SK-N-SH (cell line): ENCODE data around the gene KLK5.
"Not testable (repeated sequence)": the region's sequence is repeated elsewhere in the genome, so short reads cannot be mapped to it uniquely, and the experiment has no call there.

Experiments used
- ELF1 ChIP-seq: IDR thresholded peaks from 2 replicates; pipeline ENCODE4 v1.4.0; 2012
- MXI1 ChIP-seq: IDR thresholded peaks from 2 replicates; pipeline ENCODE4 v1.6.1; 2012; ENCODE audit warnings: mild to moderate bottlenecking, low read depth, low read length, improper control_type of control experiment
- TF ChIP-seq, protein P1 (sequence below): fragments of 200-600 bp; sonication (generic); IDR thresholded peaks from 2 replicates; pipeline ENCODE4 v1.6.1; 2017; ENCODE audit warnings: antibody characterized with exemption, mild to moderate bottlenecking, moderate library complexity
- TF ChIP-seq, protein P2 (sequence below): IDR thresholded peaks from 2 replicates; pipeline ENCODE4 v1.4.0; 2012; ENCODE audit warnings: low read depth, borderline replicate concordance
- TF ChIP-seq, protein P3 (sequence below): IDR thresholded peaks from 2 replicates; pipeline ENCODE4 v1.4.0; 2012; ENCODE audit warnings: low read depth
- TF ChIP-seq, protein P4 (sequence below): IDR thresholded peaks from 2 replicates; pipeline ENCODE4 v1.6.1; 2012; ENCODE audit warnings: mild to moderate bottlenecking, low read depth, low read length, moderate library complexity

DNA sequence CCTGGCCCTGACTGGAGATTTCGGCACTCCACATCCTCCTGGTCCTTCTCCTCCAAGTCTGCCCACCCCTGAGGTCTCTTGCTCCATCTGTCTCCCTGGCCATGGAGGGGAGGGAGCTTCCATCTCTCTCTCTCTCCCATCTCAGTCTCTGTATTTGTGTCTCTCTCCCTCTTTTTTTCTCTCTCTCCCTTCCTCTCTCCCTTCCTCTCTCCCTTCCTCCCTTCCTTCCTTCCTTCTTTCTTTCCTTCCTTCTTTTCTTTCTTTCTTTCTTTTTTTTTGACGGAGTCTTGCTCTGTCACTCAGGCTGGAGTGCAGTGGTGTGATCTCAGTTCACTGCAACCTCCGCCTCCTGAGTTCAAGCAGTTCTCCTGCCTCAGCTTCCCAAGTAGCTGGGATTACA lies 17.0 kb upstream of the KLK5 start:
- TF ChIP-seq, protein P1, sequence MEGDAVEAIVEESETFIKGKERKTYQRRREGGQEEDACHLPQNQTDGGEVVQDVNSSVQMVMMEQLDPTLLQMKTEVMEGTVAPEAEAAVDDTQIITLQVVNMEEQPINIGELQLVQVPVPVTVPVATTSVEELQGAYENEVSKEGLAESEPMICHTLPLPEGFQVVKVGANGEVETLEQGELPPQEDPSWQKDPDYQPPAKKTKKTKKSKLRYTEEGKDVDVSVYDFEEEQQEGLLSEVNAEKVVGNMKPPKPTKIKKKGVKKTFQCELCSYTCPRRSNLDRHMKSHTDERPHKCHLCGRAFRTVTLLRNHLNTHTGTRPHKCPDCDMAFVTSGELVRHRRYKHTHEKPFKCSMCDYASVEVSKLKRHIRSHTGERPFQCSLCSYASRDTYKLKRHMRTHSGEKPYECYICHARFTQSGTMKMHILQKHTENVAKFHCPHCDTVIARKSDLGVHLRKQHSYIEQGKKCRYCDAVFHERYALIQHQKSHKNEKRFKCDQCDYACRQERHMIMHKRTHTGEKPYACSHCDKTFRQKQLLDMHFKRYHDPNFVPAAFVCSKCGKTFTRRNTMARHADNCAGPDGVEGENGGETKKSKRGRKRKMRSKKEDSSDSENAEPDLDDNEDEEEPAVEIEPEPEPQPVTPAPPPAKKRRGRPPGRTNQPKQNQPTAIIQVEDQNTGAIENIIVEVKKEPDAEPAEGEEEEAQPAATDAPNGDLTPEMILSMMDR: not testable (repeated sequence)
- not testable (repeated sequence) for TF ChIP-seq ELF1, MXI1
- TF ChIP-seq, protein P2, sequence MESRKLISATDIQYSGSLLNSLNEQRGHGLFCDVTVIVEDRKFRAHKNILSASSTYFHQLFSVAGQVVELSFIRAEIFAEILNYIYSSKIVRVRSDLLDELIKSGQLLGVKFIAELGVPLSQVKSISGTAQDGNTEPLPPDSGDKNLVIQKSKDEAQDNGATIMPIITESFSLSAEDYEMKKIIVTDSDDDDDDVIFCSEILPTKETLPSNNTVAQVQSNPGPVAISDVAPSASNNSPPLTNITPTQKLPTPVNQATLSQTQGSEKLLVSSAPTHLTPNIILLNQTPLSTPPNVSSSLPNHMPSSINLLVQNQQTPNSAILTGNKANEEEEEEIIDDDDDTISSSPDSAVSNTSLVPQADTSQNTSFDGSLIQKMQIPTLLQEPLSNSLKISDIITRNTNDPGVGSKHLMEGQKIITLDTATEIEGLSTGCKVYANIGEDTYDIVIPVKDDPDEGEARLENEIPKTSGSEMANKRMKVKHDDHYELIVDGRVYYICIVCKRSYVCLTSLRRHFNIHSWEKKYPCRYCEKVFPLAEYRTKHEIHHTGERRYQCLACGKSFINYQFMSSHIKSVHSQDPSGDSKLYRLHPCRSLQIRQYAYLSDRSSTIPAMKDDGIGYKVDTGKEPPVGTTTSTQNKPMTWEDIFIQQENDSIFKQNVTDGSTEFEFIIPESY: not testable (repeated sequence)
- TF ChIP-seq, protein P3, sequence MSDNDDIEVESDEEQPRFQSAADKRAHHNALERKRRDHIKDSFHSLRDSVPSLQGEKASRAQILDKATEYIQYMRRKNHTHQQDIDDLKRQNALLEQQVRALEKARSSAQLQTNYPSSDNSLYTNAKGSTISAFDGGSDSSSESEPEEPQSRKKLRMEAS: not testable (repeated sequence)
- TF ChIP-seq, protein P4, sequence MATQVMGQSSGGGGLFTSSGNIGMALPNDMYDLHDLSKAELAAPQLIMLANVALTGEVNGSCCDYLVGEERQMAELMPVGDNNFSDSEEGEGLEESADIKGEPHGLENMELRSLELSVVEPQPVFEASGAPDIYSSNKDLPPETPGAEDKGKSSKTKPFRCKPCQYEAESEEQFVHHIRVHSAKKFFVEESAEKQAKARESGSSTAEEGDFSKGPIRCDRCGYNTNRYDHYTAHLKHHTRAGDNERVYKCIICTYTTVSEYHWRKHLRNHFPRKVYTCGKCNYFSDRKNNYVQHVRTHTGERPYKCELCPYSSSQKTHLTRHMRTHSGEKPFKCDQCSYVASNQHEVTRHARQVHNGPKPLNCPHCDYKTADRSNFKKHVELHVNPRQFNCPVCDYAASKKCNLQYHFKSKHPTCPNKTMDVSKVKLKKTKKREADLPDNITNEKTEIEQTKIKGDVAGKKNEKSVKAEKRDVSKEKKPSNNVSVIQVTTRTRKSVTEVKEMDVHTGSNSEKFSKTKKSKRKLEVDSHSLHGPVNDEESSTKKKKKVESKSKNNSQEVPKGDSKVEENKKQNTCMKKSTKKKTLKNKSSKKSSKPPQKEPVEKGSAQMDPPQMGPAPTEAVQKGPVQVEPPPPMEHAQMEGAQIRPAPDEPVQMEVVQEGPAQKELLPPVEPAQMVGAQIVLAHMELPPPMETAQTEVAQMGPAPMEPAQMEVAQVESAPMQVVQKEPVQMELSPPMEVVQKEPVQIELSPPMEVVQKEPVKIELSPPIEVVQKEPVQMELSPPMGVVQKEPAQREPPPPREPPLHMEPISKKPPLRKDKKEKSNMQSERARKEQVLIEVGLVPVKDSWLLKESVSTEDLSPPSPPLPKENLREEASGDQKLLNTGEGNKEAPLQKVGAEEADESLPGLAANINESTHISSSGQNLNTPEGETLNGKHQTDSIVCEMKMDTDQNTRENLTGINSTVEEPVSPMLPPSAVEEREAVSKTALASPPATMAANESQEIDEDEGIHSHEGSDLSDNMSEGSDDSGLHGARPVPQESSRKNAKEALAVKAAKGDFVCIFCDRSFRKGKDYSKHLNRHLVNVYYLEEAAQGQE: not testable (repeated sequence)
